Activated T-helper 1 cell treated with Interleukin-2 at 50 U/mL for 16 hours (primary cell): ENCODE results near the gene PKM.
A peak's percentile ranks its signal among the peaks of the same experiment; 100 is the strongest.

Source experiments
- DNase-seq: peaks from one replicate; pipeline ENCODE4 v3.0.0-alpha.2; 2020; ENCODE audit warnings: low read depth

Gene PKM

DNA sequence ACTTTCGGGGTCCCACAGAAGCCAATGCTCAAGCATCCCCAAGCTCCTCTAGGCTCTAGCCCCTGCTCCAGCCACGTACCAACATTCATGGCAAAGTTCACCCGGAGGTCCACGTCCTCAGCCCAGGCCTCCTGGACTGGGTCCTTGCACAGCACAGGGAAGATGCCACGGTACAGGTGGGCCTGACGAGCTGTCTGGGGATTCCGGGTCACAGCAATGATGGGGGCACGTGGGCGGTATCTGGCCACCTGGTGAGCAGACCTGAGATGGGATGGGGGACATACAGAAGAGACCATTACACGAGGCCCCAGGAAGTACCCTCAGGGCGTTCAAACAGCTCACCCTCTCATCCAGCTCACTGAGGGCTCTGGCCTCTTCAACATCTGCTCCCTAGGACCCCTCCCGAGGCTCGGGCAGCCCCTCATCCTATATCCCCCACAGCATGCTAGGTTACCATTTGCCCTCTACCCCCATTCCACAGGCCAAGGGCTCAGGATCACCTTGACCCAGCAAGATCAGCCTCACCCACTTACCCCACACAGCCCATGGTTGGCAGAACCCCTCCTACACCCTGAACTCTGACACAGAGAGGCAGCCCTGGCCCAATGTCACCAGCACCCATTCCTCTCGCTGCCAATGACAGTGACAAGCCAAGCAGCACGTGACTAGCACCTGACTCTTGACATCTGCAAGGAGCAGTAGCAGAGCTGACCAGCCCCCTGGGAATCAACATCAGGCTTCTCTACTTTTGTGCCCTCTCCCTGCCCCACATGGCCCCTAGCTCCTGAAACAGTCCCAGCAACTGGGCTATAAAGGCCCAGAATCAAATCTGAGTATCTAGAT is 30.4 kb downstream of the PKM start:
- no peak for DNase-seq

DNA sequence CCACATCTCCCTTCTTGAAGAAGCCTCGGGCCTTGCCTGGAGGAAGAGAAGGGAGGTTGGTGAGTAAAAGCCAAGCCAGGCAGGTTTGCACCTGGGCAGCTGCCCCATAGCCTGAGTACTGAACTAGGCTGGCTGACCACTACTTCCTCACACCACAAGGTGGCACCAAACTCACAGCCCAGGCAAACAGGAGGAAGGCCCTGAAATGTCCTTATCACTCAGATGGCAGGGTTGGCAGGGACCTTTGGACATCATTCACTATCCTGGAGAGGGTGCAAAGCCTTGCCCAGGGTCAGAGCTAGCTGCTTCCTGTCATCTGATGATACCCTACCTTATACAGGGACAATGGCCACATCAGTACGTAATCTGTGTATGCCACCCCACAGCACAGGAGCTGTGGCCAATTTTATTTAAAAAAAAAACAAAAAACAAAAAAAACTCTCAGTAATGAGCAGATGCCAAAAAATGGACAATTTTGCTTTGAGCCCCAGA is 31.2 kb downstream of the PKM start:
- DNase-seq = peak; percentile 53

DNA sequence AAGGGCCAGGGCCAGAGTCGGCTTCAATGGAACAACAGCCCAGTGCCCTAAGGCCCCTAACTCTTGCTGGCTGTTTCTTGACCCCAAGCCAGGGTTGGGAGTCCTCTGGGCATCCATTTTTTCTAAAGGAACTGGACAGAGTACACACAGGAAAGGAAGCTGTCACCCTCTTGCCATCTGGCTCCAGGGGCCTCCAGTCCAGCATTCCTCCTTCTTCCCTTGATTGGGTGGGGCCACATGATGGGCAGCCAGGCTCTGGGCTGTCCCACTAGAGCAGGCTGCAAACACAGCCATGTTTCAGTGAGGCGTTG is 31.8 kb downstream of the PKM start:
- DNase-seq = no peak

DNA sequence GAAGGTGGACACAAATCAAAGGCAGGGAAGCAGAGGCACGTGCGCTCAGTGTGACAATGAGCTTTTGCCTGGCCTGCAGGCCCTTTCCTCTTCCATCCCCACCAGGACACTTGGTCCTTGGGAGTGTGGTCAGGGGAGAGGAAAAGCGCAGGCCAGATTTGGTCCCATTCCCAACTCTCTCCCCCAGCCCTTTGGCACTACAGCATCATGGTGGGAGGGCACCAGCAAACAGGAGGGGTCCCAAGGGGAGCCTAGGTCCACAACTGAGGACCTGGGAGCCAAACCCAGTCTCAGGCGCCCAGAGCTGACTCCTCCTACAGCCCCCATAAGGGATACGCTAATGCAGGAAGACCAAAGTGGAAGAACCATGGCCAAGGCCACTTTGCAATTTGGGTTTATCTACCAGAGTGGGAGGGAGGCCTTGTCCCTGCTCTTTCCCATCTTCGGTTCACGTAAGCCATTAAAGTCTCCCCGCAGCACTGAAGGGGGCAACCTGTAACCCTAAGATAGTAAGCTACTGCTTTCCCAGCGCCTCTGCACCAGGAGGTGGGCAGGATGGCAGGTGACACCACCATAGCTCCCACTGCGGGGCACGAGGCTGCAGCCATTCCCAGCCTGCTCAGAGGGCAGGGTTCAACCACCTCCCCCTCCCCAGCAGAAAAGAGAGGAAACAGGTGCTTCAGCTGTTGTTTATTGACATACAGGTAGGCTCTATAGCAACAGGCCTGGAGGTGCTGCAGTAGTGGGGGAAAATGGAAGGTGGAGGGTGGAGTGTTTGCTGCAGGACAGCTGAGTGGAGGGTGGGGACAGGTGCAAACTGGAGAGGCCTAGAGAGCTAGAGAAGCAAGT is 32.4 kb downstream of the PKM start:
- no peak for DNase-seq

DNA sequence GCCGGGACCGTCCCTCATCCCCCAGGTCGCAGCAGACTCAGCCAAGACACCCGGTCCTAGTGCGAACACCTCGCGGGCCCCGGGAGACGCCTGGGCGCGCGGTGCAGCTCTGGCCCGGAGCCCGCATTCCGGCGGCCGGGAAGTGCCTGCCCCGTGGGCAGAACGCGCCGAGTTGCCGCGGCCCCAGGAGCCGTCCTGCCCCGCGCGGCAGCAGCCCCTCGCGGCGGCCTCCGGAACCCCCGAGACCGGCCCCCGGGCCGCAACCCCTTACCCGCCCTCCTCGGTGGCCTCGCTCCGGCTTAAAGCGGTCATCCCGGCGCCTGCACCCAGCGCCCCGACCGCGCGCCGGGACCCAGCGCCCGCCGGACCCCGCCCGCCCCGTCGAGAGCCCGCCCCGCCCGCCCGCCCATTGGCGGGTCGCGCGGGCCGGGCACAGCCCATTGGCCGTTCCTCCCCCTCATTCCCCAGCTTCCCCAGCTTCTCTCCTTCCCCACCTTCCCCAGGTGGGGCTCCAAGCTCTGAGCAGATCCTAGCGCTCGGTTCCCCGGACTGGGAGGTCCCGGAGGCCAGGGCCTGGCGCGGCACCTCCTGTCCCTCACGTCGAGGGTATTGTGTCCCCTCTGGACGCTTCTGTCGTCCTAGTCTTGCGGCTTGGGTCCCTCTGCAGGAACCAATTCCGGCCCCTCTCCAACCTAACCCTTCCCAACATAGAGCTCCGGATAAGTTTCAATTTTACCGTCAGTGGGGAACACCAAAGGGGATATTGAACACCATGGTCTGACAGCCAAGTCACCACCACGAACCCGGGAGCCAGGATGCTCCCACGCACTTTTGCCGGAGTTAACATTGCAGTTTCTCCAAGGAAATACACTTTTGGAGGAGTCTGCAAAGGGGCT is 33.3 kb downstream of the PKM start, which contains the start of gene GRAMD2A:
Gene GRAMD2A (minus strand): TSS at position 328 of the 896 bp plus-strand sequence.
- no peak for DNase-seq

DNA sequence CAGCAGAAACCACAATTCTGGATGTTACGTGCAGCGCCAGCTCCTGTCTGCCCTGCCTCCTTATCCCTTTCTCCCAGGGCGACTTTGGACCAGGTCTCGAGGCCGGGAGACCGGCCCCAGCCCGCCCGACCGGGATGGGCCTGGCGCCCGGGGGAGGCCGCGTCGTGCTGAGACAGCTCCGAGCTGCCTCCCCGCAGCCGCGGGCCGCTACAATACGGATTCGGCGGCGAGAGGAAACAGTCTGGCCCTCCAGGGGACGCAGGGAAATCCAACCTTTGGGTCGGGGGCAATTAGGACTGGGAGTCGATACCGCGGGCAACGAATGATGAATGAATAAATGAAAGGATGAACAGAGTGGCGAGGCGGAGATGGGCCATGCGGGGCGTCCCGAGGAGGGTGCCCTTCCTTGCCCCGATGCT is 33.9 kb downstream of the PKM start:
- no peak for DNase-seq

DNA sequence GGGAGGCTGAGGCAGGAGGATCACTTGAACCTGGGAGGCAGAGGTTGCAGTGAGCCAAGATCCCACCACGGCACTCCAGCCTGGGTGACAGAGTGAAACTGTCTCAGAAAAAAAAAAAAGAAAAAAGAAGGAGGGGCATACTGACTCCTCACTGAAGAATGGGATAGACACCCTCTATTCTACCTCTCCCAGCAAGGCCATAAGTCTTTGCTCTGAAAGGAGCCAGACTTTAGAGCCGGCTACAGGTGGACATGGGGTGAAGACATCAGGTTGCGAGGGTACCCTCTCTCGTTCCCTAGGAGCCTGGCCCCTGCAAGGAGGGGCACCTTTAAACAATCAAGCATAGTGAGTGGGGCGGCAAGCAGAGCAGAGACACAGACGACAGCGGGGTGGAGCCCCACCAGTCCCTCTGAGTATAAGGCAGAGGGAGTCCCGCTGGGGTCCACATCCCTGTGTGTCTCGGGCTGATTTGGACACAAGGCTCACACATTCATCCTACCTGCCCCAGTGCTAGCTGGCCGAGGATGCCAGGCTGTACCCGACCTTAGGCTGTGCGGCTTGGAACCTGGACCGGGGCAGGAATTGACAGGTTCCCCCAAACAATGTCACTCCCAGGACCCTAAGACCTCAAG is 34.5 kb downstream of the PKM start:
- DNase-seq = no peak

DNA sequence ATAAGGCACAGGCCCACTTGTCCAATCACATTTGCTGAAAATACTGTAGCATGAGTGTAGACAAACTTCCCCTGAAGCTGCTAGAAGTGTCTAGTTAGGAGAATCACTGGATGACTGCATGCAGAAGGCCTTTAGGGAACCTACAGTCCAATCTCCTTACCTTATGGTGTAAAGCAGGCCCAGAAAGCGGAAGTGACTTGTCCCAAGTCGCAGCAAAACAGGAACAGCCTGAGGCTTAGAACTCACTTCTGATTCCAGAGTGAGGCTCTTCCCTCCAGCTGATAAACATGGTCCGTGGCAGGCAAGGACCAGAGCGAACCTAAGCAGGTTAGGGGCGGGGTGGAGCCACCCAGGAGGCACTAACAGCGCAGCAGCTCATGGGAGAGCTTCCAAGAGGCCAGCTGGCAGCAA is 35.9 kb downstream of the PKM start:
- no peak for DNase-seq

DNA sequence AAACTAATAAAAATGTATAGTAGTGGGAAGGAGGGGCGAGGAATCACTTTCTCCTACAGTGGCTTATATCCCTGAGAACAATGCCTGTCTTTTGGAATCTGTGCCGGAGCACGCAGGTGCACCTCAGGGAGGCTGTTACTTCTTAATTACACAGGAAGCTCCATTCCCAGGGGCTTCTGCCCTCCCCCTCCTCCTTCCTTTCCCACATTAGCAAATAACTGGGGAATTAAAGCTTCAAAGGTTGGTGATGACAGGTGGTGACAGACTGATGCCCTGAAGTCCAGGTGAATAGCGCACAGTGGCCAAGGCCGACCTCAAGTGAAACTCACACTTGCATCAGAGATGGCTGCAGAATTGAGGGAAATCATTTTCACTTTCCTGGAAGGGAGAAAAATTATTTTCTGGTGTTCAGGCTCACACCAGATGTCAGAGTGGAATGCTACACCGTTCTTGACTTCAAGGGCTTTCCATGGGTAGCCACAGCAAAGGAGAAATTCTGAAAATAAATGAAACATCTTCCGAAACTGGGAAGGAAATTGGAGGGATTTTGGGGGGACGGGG is 37.1 kb downstream of the PKM start:
- no peak for DNase-seq

DNA sequence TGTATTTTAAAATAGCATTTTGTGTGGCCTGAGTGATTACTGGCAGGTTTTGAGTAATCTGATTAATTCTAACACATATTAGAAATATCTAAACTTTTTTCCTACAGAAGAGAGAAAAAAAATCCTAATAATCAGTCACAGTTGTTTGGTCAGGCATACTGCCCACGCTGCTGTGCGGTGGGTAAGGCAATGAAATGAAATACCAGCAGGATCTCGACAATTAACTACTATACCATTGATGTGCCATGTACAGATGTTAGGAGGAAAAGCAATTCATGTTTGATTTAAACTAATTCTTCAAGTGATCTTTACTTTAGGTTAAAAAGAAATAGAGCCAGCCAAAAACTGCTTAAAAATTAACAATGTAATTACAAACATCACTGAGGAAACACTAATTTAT is 38.6 kb downstream of the PKM start:
- no peak for DNase-seq

DNA sequence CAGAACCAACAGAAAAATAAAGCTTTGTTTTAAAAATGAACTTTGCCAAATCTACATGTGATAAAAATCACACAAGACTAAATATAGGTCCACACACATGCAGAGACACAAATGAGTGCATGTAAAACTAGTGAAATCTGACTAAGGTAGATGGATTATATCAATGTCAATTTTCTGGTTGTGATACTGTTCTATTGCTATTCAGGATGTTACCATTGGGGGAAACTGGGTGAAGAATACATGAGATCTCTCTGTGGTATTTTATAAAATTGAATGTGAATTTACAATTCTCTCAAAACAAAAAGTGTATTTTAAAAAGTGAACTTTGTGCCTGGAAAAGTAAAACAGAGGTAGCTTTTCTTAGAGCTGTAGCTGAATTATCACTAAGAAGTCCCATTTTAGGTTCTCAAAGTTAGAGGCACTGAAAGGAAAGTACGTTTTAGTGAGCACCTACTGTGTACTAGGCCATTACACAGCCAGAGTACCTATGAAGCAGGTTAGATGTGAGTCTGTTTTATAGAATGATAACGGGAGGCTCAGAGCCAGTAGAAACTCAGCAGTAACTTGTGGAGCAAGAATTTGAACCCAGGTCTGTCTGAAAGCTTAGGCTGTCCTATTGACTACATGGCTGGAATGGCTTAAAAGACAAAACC is 41.6 kb downstream of the PKM start:
- DNase-seq = no peak

DNA sequence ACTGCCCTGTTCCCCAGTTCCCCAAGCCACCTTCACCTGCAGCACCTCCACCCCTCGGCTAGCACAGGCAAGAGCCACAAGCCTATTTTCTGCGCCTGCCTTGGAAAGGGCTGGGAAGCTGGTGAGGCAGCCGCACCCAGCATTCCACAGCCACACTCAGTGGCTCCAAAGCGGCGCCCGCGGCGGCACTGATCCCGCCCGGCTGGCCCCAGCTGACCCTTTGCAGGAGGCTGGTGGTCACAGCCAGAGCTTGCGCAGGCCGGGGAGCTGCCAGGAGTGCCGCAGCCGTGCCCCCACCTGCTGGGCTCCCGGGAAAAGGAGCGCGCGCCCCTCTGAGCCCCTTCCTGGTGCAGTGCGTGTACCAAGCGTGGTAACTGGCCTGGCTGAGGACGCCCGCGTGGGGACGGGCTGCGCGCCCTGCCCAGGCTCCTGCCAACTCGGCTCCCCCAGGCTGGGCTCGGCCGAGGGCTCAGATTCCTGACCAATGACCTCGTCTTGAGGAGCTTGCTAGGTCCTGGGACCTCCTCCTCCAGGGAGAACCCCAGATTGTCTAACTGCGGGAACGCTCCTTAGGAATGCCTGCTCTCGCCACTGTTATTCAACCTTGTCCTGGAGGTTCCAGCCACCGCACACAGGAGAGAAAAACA is 46.7 kb downstream of the PKM start:
- DNase-seq = no peak

DNA sequence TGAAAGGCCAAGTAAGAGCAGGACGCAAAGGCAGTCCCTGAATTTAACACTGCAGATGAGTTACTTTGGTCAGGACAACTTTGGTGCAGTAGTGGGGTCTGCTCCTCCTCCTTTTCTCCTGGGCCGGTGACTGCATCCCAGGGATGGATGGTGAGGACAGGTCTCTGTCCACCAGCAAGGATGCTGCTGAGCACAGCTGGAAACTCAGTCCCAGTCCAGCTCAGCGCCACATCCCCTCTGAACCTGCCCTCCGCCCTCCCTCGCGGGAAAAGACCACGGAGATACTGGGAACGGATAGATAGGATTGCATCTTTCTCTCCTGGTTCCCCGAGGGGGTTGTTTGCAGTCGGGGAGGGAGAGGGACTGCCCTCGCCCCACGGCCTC is 47.2 kb downstream of the PKM start:
- no peak for DNase-seq

DNA sequence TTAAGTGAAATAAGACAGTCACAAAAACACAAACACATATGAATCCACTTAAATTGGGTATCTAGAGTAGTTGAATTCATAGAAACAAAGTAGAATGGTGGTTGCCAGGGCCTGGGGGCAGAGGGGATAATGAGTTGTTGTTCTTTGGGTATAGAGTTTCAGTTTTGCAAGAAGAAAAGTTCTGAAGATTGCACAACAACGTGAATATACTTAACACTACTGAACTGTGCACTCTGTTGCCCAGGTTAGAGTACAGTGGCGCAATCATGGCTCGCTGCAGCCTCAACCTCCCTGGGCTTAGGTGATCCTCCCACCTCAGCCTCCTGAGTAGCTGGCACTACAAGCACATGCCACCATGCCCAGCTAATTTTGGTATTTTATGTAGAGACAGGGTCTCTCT is 48.3 kb downstream of the PKM start:
- DNase-seq = no peak

DNA sequence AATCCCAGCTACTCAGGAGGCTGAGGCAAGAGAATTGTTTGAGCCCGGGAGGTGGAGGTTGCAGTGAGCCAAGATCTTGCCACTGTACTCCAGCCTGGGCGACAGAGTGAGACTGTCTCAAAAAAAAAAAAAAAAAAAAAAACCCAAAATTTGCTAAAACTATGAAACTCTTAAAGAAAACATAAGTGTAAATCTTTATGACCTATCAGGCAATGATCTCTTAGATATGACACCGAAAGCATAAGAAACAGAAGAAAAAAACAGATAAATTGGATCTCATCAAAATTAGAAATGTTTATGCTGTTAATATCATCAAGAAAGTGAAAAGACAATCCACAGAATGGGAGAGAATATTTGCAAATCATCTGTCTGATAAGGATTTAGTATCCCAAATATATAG is 48.7 kb downstream of the PKM start:
- no peak for DNase-seq

DNA sequence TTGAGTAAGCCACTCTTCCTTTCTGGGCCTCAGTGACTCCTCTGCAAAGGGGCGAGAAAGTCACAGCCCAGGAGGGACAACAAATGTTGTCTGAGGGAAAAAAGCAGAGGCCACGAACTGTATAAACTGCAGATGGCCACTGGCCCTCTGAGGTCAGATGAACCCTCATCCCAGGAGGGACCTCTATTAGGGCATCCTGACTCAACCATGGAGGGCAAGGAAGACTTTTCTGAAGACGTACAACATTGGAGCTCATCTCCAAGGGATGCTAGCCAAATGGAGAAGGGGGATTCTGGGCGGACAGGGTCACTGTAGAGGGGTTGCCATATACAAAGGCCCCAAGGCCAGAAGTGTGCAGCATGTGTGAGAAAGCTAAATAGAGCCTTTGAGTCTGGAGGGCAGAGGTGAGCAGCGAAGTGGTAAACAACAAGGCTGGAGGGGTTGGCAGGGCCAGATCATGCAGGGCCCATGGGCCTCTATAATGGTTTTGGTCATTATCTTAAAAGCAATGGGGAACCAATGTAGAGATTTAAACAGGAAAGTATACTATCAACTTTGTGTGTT is 50.1 kb downstream of the PKM start:
- DNase-seq = no peak

DNA sequence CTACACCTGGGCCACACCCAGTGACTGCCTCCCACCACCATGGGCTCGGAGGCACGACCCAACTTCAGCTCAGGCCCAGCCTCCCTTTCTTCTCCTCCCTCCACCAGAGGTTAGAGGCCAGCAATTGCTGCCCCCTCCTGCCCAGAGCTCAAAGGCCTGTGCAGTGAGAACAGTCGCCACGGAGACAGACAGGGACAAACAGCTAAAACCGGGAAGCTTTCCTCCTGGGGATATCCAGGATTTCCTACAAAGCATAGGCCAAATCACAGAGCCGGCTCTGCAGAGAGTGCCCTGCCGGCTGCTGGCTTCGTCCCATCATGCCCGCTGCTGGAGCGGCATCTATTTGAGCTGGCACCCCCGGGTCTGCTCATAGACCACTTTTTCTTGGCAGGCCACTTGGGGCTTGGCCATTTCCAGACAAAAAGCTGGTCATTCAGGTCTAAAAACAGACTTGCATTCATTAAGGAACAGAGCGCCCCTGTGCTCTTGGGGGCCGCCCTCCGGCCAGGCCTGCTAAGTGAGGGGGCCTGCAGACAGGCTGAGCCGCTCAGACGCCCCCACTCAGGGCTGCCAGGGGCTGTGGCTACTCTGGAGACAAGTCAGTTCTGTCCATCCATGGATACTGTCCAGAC is 50.9 kb downstream of the PKM start:
- no peak for DNase-seq

DNA sequence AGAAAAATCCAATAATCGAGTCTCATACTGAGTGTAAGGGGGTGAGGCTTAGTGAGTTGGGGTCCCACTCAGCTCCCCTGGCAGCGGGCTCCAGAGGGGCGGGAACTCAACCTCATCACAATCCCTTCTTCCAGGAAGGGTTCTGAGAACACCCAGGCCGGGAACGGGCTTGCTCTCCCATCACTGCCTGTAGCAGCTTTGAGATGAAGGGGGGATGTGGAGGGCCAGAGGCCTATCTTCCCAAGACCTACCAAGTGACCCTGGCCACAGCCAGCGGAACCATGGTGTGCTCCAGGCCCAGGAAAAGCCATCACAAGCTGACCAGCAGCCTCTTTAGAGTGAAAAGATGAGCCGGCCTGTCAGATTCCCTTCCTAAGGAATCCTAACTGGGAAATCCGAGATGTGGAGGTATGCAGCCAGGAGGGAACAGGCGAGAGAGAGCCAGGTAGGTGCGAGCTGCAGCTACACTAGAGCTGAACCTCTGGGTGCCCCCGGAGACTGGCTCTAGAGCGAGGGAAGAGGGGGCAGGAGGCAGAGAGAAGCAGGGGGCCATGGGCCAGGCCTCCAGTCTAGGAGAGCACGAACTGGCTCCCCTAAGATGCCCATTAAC is 51.9 kb downstream of the PKM start:
- no peak for DNase-seq

DNA sequence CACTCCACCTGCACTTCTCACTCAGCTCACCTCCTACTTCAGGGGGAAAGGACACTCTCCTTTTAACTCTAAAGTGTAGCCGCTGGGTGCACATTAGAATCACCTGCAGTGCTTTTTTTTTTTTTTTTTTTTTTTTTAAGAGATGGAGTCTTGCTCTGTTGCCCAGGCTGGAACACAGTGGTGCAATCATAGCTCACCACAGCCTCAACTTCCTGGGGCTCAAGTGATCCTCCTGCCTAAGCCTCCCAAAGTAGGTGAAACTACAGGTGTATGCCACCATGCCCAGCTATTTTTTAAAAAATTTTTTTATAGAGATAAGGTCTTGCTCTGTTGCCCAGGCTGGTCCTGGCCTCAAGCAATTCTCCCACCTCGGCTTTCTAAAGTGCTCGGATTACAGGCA is 54.2 kb downstream of the PKM start:
- no peak for DNase-seq
